A549 (cell line): ENCODE results near the gene FSD2. TPM values are rescaled to one million over a fixed set of nuclear protein-coding genes. Genes with fewer than 3 reads are reported as not detected.

Source experiments
- ATAC-seq, 2 experiments: fragments of 200-7000 bp in 1 of 2; fragments of >200 bp in 1 of 2; cut with Nextera tagmentation in 1 of 2; cut with Tn5 transposase in 1 of 2; 3 replicates each; pipeline versions ENCODE4 v1.8.0 to v1.9.1; 2018 to 2020; ENCODE audit warnings: mild to moderate bottlenecking in 1 of 2, moderate library complexity in 1 of 2
- CTCF ChIA-PET: fragments of 300-600 bp; sonication (Branson Sonifier 250); formaldehyde crosslinking; extraction: SDS; loops from one replicate; lab custom pipeline; 2021; ENCODE audit warnings: antibody characterized with exemption, inconsistent platforms; lab: Yijun Ruan, JAX
- POLR2A ChIA-PET: fragments of 350-600 bp; formaldehyde crosslinking; extraction: SDS; loops from one replicate; lab custom pipeline; 2021; ENCODE audit warnings: antibody characterized with exemption, inconsistent platforms; lab: Yijun Ruan, JAX
- DNase-seq, 2 experiments: peaks; one replicate each; pipeline versions ENCODE4 v3.0.0 to v3.0.0-alpha.2; 2011 to 2016; ENCODE audit warnings: low read depth in 1 of 2, low spot score in 1 of 2
- FAIRE-seq: peaks from 2 replicates; lab custom pipeline; 2011; peaks lifted over from hg19 to GRCh38; lab: Jason Lieb, UNC
- H3K27ac ChIP-seq, 2 experiments: fragments of >200 bp; sonication (Bioruptor Twin); formaldehyde crosslinking; 3 replicates each; pipeline ENCODE4 v1.5.1; 2016 to 2017
- H3K4me1 ChIP-seq: fragments of >200 bp; sonication (Bioruptor Twin); formaldehyde crosslinking; 3 replicates; pipeline ENCODE4 v1.6.1; 2016
- H3K4me2 ChIP-seq: fragments of >200 bp; sonication (Bioruptor Twin); formaldehyde crosslinking; 3 replicates; pipeline ENCODE4 v1.6.1; 2016
- H3K4me3 ChIP-seq: fragments of >200 bp; sonication (Bioruptor Twin); formaldehyde crosslinking; 3 replicates; pipeline ENCODE4 v1.5.1; 2016
- H3K9me3 ChIP-seq: fragments of >200 bp; sonication (Bioruptor Twin); formaldehyde crosslinking; 3 replicates; pipeline ENCODE4 v1.6.1; 2016
- BCL3 ChIP-seq: fragments of >200 bp; sonication (Bioruptor Twin); formaldehyde crosslinking; IDR thresholded peaks from 3 replicates; pipeline ENCODE4 v1.6.1; 2016
- BHLHE40 ChIP-seq: IDR thresholded peaks from 2 replicates; pipeline ENCODE4 v1.6.1; 2012; ENCODE audit warnings: low read depth, low read length, inconsistent platforms
- CBX2 ChIP-seq: fragments of 200-600 bp; sonication (generic); IDR thresholded peaks from 2 replicates; pipeline ENCODE4 v1.6.1; 2016; ENCODE audit warnings: low read depth, mild to moderate bottlenecking, borderline replicate concordance
- CEBPB ChIP-seq, 2 experiments: fragments of >200 bp in 1 of 2; sonication (Bioruptor Twin) in 1 of 2; formaldehyde crosslinking in 1 of 2; IDR thresholded peaks; 2 replicates each; pipeline ENCODE4 v1.6.1; 2012 to 2016
- CHD2 ChIP-seq: fragments of 150-350 bp; IDR thresholded peaks from 2 replicates; pipeline ENCODE4 v1.6.1; 2014; ENCODE audit warnings: low read length; ENCODE audit not compliant: partially characterized antibody
- CHD4 ChIP-seq: fragments of 200-600 bp; sonication (generic); IDR thresholded peaks from 2 replicates; pipeline ENCODE4 v1.6.1; 2016; ENCODE audit warnings: antibody characterized with exemption, mild to moderate bottlenecking, borderline replicate concordance
- EHF ChIP-seq: fragments of 250-450 bp; sonication (Bioruptor Pico); IDR thresholded peaks from 2 replicates; pipeline ENCODE4 v1.5.0; 2020; ENCODE audit warnings: mild to moderate bottlenecking
- EHMT2 ChIP-seq: fragments of 200-600 bp; sonication (generic); IDR thresholded peaks from 2 replicates; pipeline ENCODE4 v1.6.1; 2016; ENCODE audit warnings: antibody characterized with exemption, low read depth, mild to moderate bottlenecking, moderate library complexity
- EP300 ChIP-seq, 2 experiments: fragments of >200 bp; sonication (Bioruptor Twin); formaldehyde crosslinking; IDR thresholded peaks; 2 replicates in 1 of 2; 3 replicates in 1 of 2; pipeline ENCODE4 v1.6.1; 2016 to 2017
- ESRRA ChIP-seq: fragments of 150-350 bp; IDR thresholded peaks from 2 replicates; pipeline ENCODE4 v1.6.1; 2014; ENCODE audit warnings: mild to moderate bottlenecking, low read length, borderline replicate concordance
- FOSB ChIP-seq: fragments of 250-450 bp; sonication (Bioruptor Pico); IDR thresholded peaks from 2 replicates; pipeline ENCODE4 v1.5.0; 2020; ENCODE audit warnings: mild to moderate bottlenecking, moderate library complexity
- FOSL2 ChIP-seq, 2 experiments: fragments of 450-650 bp in 1 of 2; fragments of >200 bp in 1 of 2; sonication (Bioruptor Twin) in 1 of 2; formaldehyde crosslinking; IDR thresholded peaks; 2 replicates each; pipeline versions ENCODE4 v1.5.0 to v1.6.1; 2016 to 2020; ENCODE audit warnings: mild to moderate bottlenecking in 1 of 2, moderate library complexity in 1 of 2
- FOXS1 ChIP-seq: fragments of 250-450 bp; sonication (Bioruptor Pico); IDR thresholded peaks from 2 replicates; pipeline ENCODE4 v1.5.0; 2020; ENCODE audit warnings: mild to moderate bottlenecking, moderate library complexity
- GATA3 ChIP-seq: IDR thresholded peaks from 2 replicates; pipeline ENCODE4 v1.6.1; 2012; ENCODE audit warnings: borderline replicate concordance
- HOXB13 ChIP-seq: fragments of 250-450 bp; sonication (Bioruptor Pico); IDR thresholded peaks from 2 replicates; pipeline ENCODE4 v1.5.0; 2020; ENCODE audit warnings: low read depth, mild to moderate bottlenecking, moderate library complexity
- JUN ChIP-seq, 2 experiments: fragments of >200 bp; sonication (Bioruptor Twin); formaldehyde crosslinking; IDR thresholded peaks; 2 replicates in 1 of 2; 3 replicates in 1 of 2; pipeline ENCODE4 v1.6.1; 2016 to 2017
- KDM1A ChIP-seq: fragments of 200-600 bp; sonication (generic); IDR thresholded peaks from 2 replicates; pipeline ENCODE4 v1.6.1; 2016; ENCODE audit warnings: low read depth, mild to moderate bottlenecking
- KDM5A ChIP-seq: fragments of 200-600 bp; sonication (generic); IDR thresholded peaks from 2 replicates; pipeline ENCODE4 v1.6.1; 2016; ENCODE audit warnings: antibody characterized with exemption, mild to moderate bottlenecking
- MAFK ChIP-seq: fragments of 450-650 bp; IDR thresholded peaks from 2 replicates; pipeline ENCODE4 v1.6.1; 2014; ENCODE audit not compliant: partially characterized antibody
- NFE2L2 ChIP-seq: fragments of 150-350 bp; conservative IDR thresholded peaks from 2 replicates; pipeline ENCODE4 v1.6.1; 2014; ENCODE audit warnings: low read length
- NPAS2 ChIP-seq: fragments of 250-450 bp; sonication (Bioruptor Pico); IDR thresholded peaks from 2 replicates; pipeline ENCODE4 v1.8.0; 2022; ENCODE audit warnings: mild to moderate bottlenecking, moderate library complexity, borderline replicate concordance
- POLR2AphosphoS2 ChIP-seq: conservative IDR thresholded peaks from 2 replicates; pipeline ENCODE4 v1.6.1; 2012; ENCODE audit warnings: low read length, improper control_type of control experiment, inconsistent platforms
- RCOR1 ChIP-seq: fragments of 150-350 bp; IDR thresholded peaks from 2 replicates; pipeline ENCODE4 v1.6.1; 2014; ENCODE audit warnings: antibody characterized with exemption, low read length, low read depth
- SMC3 ChIP-seq: fragments of >200 bp; sonication (Bioruptor Twin); formaldehyde crosslinking; IDR thresholded peaks from 3 replicates; pipeline ENCODE4 v1.6.1; 2018; ENCODE audit warnings: inconsistent platforms
- SREBF2 ChIP-seq: fragments of 450-650 bp; IDR thresholded peaks from 2 replicates; pipeline ENCODE4 v1.6.1; 2014; ENCODE audit warnings: mild to moderate bottlenecking, moderate library complexity
- TFCP2L1 ChIP-seq: fragments of 250-450 bp; sonication (Bioruptor Pico); IDR thresholded peaks from 2 replicates; pipeline ENCODE4 v1.5.0; 2021; ENCODE audit warnings: mild to moderate bottlenecking
- ZC3H11A ChIP-seq: fragments of 450-650 bp; IDR thresholded peaks from 2 replicates; pipeline ENCODE4 v1.6.1; 2014; ENCODE audit warnings: antibody characterized with exemption, mild to moderate bottlenecking
- ZFP36 ChIP-seq: fragments of 450-650 bp; IDR thresholded peaks from 2 replicates; pipeline ENCODE4 v1.6.1; 2014; ENCODE audit warnings: borderline replicate concordance; ENCODE audit not compliant: partially characterized antibody
- ZNF302 ChIP-seq: fragments of 250-450 bp; sonication (Bioruptor Pico); IDR thresholded peaks from 2 replicates; pipeline ENCODE4 v1.9.0; 2021; ENCODE audit warnings: inconsistent platforms, mild to moderate bottlenecking, moderate library complexity
- ZSCAN20 ChIP-seq: fragments of 250-450 bp; sonication (Bioruptor Pico); IDR thresholded peaks from 2 replicates; pipeline ENCODE4 v1.8.0; 2022; ENCODE audit warnings: mild to moderate bottlenecking, moderate library complexity
- WGBS: methylation state at CpG from one replicate; pipeline ENCODE4 v1.1.6; 2017; ENCODE audit errors: missing lambda C conversion rate; 5-methylcytosine and 5-hydroxymethylcytosine counted together
- polyA plus RNA-seq, 4 experiments: library from polyadenylated mRNA; depleted of rRNA in 3 of 4; stranded (reverse); fragments of >200 nt; fragmentation: RNase III in 1 of 4; extraction: RNeasy Plus Mini Kit Qiagen cat#74134 plus additional on column Dnase treatment in 1 of 4; gene quantifications; 2 replicates in 3 of 4; 3 replicates in 1 of 4; pipeline ENCODE4 v1.2.3, GENCODE V29; 2011 to 2017
- TF ChIP-seq, protein P1 (sequence below): fragments of 150-350 bp; IDR thresholded peaks from 2 replicates; pipeline ENCODE4 v1.6.1; 2014; ENCODE audit warnings: low read depth, mild to moderate bottlenecking, low read length

FSD2 gene
- polyA plus RNA-seq, 2 of the 4 experiments (the other 2 are of a cell fraction), result not detected

DNA sequence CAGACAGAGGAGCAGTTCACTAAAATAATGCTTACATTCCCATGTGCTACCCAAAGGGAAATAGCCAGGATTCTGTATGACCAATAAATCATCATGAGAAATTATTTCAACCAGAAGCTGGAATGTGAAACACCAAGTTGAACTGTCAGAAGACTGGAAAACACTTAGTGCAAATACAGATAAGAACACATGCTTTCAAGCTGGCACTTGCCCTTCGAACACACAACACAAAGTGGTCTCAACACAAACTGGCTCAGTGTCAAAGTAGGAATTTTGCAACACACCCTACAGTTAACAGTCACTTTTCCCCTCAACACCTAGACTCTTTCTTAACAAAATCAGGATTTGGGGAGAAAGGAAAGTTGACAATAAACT lies 1.3 kb downstream of the FSD2 start:
- peaks cover 6% of the 10 kb centered on the region; the same call in 1 of the 3 replicates for H3K4me1 ChIP-seq
- FAIRE-seq (no peak), DNase-seq (no peak), ATAC-seq (no peak)
- H3K4me2 ChIP-seq, result no peak overlapping the region
- ChIA-PET POLR2A (no interaction called here), CTCF (interaction anchor here (1.2 to 1.3 kb wide), 2 partner anchors 45 to 273 kb away, joined by 3 read pairs; no protein-coding TSS in a partner anchor)
- H3K27ac ChIP-seq, result no peak overlapping the region
- TF ChIP-seq EHF, result no peak
- no peak for TF ChIP-seq NFE2L2
- TF ChIP-seq NPAS2, result no peak
- no peak for TF ChIP-seq ZFP36
- no peak for TF ChIP-seq SREBF2
- TF ChIP-seq FOXS1, result no peak
- TF ChIP-seq BHLHE40, result no peak
- TF ChIP-seq POLR2AphosphoS2, result no peak
- no peak for TF ChIP-seq EHMT2
- TF ChIP-seq ZC3H11A, result no peak
- no peak for TF ChIP-seq ESRRA
- TF ChIP-seq KDM5A, result no peak
- no peak for TF ChIP-seq HOXB13 (CRISPR knock-in tag)
- TF ChIP-seq, protein P1, sequence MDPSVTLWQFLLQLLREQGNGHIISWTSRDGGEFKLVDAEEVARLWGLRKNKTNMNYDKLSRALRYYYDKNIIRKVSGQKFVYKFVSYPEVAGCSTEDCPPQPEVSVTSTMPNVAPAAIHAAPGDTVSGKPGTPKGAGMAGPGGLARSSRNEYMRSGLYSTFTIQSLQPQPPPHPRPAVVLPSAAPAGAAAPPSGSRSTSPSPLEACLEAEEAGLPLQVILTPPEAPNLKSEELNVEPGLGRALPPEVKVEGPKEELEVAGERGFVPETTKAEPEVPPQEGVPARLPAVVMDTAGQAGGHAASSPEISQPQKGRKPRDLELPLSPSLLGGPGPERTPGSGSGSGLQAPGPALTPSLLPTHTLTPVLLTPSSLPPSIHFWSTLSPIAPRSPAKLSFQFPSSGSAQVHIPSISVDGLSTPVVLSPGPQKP, result no peak
- TF ChIP-seq CBX2, result no peak
- TF ChIP-seq SMC3, result no peak
- no peak for TF ChIP-seq EP300 (IDR thresholded peaks at IDR 0.05)
- no peak for TF ChIP-seq MAFK
- H3K4me3 ChIP-seq, result no peak overlapping the region
- 17% methylated on average over 1 of the region's 1 CpG for WGBS
- no peaks in the 10 kb centered on the region for H3K9me3 ChIP-seq

DNA sequence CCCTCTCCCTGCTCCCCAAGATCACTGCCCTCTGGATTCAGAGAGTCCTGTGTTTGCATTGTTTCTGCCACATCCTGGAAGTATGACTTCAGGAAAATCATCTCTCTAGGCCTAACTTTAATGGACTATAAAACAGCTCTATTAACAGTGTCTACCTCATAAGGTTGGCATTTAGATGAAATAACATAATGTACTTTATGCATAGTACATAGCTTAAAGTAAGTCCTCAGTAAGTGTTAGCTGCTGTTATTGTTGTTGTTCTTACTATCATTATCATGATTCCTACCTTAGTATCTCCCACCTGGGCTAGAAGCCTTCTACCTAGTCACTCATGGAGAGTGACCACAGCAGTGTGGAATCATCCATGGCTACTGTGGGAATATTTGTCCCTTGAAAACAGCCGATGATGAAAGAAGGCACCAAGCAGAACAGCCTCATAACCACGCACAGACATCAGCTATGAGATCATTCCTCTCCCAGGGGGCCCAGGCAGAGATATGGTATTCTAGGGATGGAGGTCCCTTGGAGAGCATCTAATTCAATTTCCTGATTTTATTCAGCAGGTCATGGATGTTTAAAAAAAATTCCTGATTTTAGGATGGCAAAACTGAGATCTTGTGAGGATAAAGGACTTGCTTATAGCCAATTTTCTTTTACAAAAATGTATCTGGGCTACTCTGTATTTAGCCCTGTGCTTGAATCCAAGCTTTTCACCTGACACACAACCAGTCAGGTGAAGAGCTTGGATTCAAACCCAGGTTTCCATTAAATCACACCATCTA lies 1.9 kb downstream of the FSD2 start:
- no peak overlapping the region for H3K4me3 ChIP-seq
- H3K9me3 ChIP-seq, result no peaks in the 10 kb centered on the region
- DNase-seq, result no peak
- H3K4me1 ChIP-seq, result peaks cover 5% of the 10 kb centered on the region; the same call in 1 of the 3 replicates
- ATAC-seq, result no peak
- WGBS, result 54% methylated on average over 2 of the region's 2 CpGs
- TF ChIP-seq FOXS1 (no peak), ZSCAN20 (CRISPR knock-in tag) (no peak), TFCP2L1 (no peak), CHD4 (no peak), CHD2 (no peak), GATA3 (no peak), SREBF2 (no peak), CBX2 (no peak), CEBPB (IDR thresholded peaks at IDR 0.05) (no peak), BHLHE40 (no peak), FOSB (no peak), JUN (IDR thresholded peaks at IDR 0.05) (no peak), EP300 (IDR thresholded peaks at IDR 0.05) (no peak), FOSL2 (IDR thresholded peaks at IDR 0.05) (no peak), FOSL2 (CRISPR knock-in tag; IDR thresholded peaks at IDR 0.05) (no peak), KDM1A (no peak), BCL3 (no peak), EHF (no peak), RCOR1 (no peak), ZNF302 (CRISPR knock-in tag) (no peak)
- TF ChIP-seq, all 56 proteins: peak for 0
- CTCF ChIA-PET, result interaction anchor here (0.9 to 1.5 kb wide), 4 partner anchors 9 to 273 kb away, joined by 3 to 6 read pairs (median 4); no protein-coding TSS in a partner anchor
- H3K4me2 ChIP-seq, result no peak overlapping the region
- POLR2A ChIA-PET, result no interaction called here
- H3K27ac ChIP-seq, result no peak overlapping the region
- FAIRE-seq, result no peak
